ENCODE measurements around the gene SORBS1.

- TF ChIP-seq, protein P1, sequence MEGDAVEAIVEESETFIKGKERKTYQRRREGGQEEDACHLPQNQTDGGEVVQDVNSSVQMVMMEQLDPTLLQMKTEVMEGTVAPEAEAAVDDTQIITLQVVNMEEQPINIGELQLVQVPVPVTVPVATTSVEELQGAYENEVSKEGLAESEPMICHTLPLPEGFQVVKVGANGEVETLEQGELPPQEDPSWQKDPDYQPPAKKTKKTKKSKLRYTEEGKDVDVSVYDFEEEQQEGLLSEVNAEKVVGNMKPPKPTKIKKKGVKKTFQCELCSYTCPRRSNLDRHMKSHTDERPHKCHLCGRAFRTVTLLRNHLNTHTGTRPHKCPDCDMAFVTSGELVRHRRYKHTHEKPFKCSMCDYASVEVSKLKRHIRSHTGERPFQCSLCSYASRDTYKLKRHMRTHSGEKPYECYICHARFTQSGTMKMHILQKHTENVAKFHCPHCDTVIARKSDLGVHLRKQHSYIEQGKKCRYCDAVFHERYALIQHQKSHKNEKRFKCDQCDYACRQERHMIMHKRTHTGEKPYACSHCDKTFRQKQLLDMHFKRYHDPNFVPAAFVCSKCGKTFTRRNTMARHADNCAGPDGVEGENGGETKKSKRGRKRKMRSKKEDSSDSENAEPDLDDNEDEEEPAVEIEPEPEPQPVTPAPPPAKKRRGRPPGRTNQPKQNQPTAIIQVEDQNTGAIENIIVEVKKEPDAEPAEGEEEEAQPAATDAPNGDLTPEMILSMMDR (IDR thresholded peaks at IDR 0.05; ENCODE audit: insufficient read depth, low read length) = no peak
- no peak for TF ChIP-seq REST (IDR thresholded peaks at IDR 0.05; ENCODE audit: insufficient replicate concordance, low read depth)
Measured at GRCh38 chr10:95305606-95306317, 255.4 kb downstream of the SORBS1 start.
